ENCODE measurements around the gene ADAMTS8.

ADAMTS8 gene

GRCh38 chr11:130418210-130418609 is 10.2 kb downstream of the ADAMTS8 start:
- DNase-seq = no peak

- no peak for DNase-seq
Measured at GRCh38 chr11:130416906-130417305, 11.5 kb downstream of the ADAMTS8 start.

GRCh38 chr11:130416530-130416882 is 11.9 kb downstream of the ADAMTS8 start:
- no peak for DNase-seq

GRCh38 chr11:130415731-130416529 is 12.5 kb downstream of the ADAMTS8 start:
- DNase-seq = no peak

- no peak for DNase-seq
Measured at GRCh38 chr11:130414107-130415080, 14.0 kb downstream of the ADAMTS8 start.

- no peak for DNase-seq
Measured at GRCh38 chr11:130413405-130414106, 14.9 kb downstream of the ADAMTS8 start.

- no peak for DNase-seq
Measured at GRCh38 chr11:130411223-130411622, 17.2 kb downstream of the ADAMTS8 start.

- DNase-seq = no peak
Measured at GRCh38 chr11:130409594-130410388, 18.6 kb downstream of the ADAMTS8 start.

- no peak for DNase-seq
Measured at GRCh38 chr11:130408901-130409300, 19.5 kb downstream of the ADAMTS8 start.

GRCh38 chr11:130408401-130408890 is 20.0 kb downstream of the ADAMTS8 start:
- DNase-seq = no peak

GRCh38 chr11:130407978-130408377 is 20.4 kb downstream of the ADAMTS8 start:
- no peak for DNase-seq

GRCh38 chr11:130405428-130405827 is 23.0 kb downstream of the ADAMTS8 start:
- DNase-seq = no peak

GRCh38 chr11:130404727-130405126 is 23.7 kb downstream of the ADAMTS8 start:
- no peak for DNase-seq

- DNase-seq = no peak
Measured at GRCh38 chr11:130403967-130404366, 24.4 kb downstream of the ADAMTS8 start.

- DNase-seq = no peak
Measured at GRCh38 chr11:130403271-130403804, 25.1 kb downstream of the ADAMTS8 start.

GRCh38 chr11:130402570-130402969 is 25.8 kb downstream of the ADAMTS8 start:
- DNase-seq = no peak

GRCh38 chr11:130400781-130401483 is 27.5 kb downstream of the ADAMTS8 start:
- no peak for DNase-seq

GRCh38 chr11:130399196-130399595 is 29.2 kb downstream of the ADAMTS8 start:
- DNase-seq = no peak

- DNase-seq = no peak
Measured at GRCh38 chr11:130397780-130398179, 30.6 kb downstream of the ADAMTS8 start.

GRCh38 chr11:130396965-130397364 is 31.4 kb downstream of the ADAMTS8 start:
- DNase-seq = no peak

- no peak for DNase-seq
Measured at GRCh38 chr11:130394615-130395014, 33.8 kb downstream of the ADAMTS8 start.
